ENCODE measurements around the gene TPSB2. TPM values are rescaled to one million over a fixed set of nuclear protein-coding genes. Genes with fewer than 3 reads are reported as not detected.
"Not testable (repeated sequence)": the region's sequence is repeated elsewhere in the genome, so short reads cannot be mapped to it uniquely, and the experiment has no call there.

TPSB2 gene
- total RNA-seq, 1 donor = not detected

GRCh38 chr16:1211451-1212268, 18.3 kb downstream of the TPSB2 start:
- Histone ChIP-seq H3K27me3 (ENCODE audit: insufficient read depth, low read length) (no peaks in the 10 kb centered on the region), H3K4me1 (ENCODE audit: insufficient read depth, low read length) (no peaks in the 10 kb centered on the region), H3K9me3 (ENCODE audit: low read depth, low read length) (no peaks in the 10 kb centered on the region), H3K4me3 (ENCODE audit: low read length) (no peak overlapping the region)

DNA sequence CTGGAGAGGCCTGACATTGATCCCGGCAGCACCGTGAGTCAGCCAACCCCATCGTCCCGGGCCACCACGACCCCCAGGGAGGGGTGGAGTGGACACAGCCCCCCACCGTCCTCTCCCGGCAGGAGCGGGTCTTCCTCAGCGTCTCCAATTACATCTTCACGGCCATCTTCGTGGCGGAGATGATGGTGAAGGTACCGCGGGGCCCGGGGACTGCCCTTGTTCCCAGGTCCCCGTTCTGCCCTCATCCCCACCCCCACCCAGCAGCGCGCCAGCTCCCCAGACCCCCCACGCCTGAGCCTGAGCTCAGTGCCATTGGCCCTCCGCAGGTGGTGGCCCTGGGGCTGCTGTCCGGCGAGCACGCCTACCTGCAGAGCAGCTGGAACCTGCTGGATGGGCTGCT, 19.5 kb downstream of the TPSB2 start:
- Histone ChIP-seq H3K27me3 (ENCODE audit: insufficient read depth, low read length) (no peaks in the 10 kb centered on the region), H3K4me1 (ENCODE audit: insufficient read depth, low read length) (no peaks in the 10 kb centered on the region), H3K4me3 (ENCODE audit: low read length) (no peak overlapping the region), H3K9me3 (ENCODE audit: low read depth, low read length) (no peaks in the 10 kb centered on the region)

DNA sequence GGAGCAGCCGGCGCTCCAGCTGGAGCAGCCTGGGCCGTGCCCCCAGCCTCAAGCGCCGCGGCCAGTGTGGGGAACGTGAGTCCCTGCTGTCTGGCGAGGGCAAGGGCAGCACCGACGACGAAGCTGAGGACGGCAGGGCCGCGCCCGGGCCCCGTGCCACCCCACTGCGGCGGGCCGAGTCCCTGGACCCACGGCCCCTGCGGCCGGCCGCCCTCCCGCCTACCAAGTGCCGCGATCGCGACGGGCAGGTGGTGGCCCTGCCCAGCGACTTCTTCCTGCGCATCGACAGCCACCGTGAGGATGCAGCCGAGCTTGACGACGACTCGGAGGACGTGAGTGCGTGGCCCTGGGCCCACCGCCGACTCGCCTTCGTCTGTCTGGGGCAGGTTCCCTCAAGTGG, 20.9 kb downstream of the TPSB2 start:
- H3K4me3 ChIP-seq (ENCODE audit: low read length) = no peak overlapping the region
- H3K27me3 ChIP-seq (ENCODE audit: insufficient read depth, low read length) = no peaks in the 10 kb centered on the region
- H3K4me1 ChIP-seq (ENCODE audit: insufficient read depth, low read length) = no peaks in the 10 kb centered on the region
- no peaks in the 10 kb centered on the region for H3K9me3 ChIP-seq (ENCODE audit: low read depth, low read length)

GRCh38 chr16:1208239-1208830, 21.6 kb downstream of the TPSB2 start:
- Histone ChIP-seq H3K4me3 (ENCODE audit: low read length) (no peak overlapping the region), H3K4me1 (ENCODE audit: insufficient read depth, low read length) (no peaks in the 10 kb centered on the region), H3K9me3 (ENCODE audit: low read depth, low read length) (no peaks in the 10 kb centered on the region), H3K27me3 (ENCODE audit: insufficient read depth, low read length) (no peaks in the 10 kb centered on the region)

DNA sequence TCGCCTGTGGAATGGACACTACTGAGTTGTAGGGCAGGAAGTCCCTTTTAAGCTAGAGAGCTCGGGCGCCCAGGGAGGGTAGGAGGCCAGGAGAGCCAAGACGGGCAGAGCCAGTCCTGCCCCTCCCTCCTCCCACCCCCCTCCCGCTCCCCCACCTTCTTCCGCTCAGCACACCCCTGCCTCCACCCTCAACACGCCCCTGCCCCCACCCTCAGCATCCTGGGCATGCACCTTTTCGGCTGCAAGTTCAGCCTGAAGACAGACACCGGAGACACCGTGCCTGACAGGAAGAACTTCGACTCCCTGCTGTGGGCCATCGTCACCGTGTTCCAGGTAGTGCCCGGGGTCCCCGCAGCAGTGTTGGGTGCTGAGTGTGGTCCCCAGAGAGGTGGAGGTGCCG, 23.2 kb downstream of the TPSB2 start:
- Histone ChIP-seq H3K4me3 (ENCODE audit: low read length) (no peak overlapping the region), H3K4me1 (ENCODE audit: insufficient read depth, low read length) (no peaks in the 10 kb centered on the region), H3K9me3 (ENCODE audit: low read depth, low read length) (no peaks in the 10 kb centered on the region), H3K27me3 (ENCODE audit: insufficient read depth, low read length) (no peaks in the 10 kb centered on the region)

GRCh38 chr16:1206326-1206725, 23.7 kb downstream of the TPSB2 start:
- Histone ChIP-seq H3K4me3 (ENCODE audit: low read length) (no peak overlapping the region), H3K4me1 (ENCODE audit: insufficient read depth, low read length) (no peaks in the 10 kb centered on the region), H3K9me3 (ENCODE audit: low read depth, low read length) (no peaks in the 10 kb centered on the region), H3K27me3 (ENCODE audit: insufficient read depth, low read length) (no peaks in the 10 kb centered on the region)

DNA sequence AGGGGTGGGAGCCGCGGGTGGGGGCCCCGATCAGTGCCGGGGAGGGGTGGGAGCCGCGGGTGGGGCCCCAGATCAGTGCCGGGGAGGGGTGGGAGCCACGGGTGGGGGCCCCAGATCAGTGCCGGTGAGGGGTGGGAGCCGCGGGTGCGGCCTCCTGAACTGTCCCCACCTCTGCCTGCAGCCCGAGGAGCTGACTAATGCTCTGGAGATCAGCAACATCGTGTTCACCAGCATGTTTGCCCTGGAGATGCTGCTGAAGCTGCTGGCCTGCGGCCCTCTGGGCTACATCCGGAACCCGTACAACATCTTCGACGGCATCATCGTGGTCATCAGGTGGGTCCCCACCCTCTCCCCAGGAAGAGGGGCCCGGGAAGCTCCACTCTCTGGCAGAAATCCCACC, 25.1 kb downstream of the TPSB2 start:
- Histone ChIP-seq H3K27me3 (ENCODE audit: insufficient read depth, low read length) (no peaks in the 10 kb centered on the region), H3K4me1 (ENCODE audit: insufficient read depth, low read length) (no peaks in the 10 kb centered on the region), H3K9me3 (ENCODE audit: low read depth, low read length) (no peaks in the 10 kb centered on the region), H3K4me3 (ENCODE audit: low read length) (no peak overlapping the region)

DNA sequence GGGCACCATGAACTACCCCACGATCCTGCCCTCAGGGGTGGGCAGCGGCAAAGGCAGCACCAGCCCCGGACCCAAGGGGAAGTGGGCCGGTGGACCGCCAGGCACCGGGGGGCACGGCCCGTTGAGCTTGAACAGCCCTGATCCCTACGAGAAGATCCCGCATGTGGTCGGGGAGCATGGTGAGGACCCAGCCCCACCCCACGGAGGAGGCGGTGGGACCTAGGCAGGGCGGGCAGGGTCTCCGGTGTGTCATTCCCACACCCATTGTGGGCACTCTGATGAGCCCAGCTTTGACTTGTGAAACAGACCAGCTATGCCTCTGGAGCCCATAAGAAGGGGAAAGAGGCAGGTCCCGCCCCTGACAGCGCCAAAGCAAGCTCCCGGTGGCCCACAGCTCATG, 27.7 kb downstream of the TPSB2 start:
- Histone ChIP-seq H3K4me1 (ENCODE audit: insufficient read depth, low read length) (no peaks in the 10 kb centered on the region), H3K4me3 (ENCODE audit: low read length) (no peak overlapping the region), H3K27me3 (ENCODE audit: insufficient read depth, low read length) (no peaks in the 10 kb centered on the region), H3K9me3 (ENCODE audit: low read depth, low read length) (no peaks in the 10 kb centered on the region)

DNA sequence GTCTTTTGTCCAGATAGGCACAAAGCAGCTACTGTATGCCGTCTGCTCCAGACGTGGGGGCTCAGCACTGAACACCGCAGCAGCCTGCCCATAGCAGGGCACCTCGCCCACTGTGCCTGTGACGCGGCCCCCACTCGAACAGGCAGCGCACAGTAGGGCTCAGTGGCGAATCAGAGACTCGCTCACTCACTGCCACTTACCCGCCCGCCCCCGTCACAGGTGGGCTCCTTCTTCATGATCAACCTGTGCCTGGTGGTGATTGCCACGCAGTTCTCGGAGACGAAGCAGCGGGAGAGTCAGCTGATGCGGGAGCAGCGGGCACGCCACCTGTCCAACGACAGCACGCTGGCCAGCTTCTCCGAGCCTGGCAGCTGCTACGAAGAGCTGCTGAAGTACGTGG, 28.5 kb downstream of the TPSB2 start:
- no peaks in the 10 kb centered on the region for H3K27me3 ChIP-seq (ENCODE audit: insufficient read depth, low read length)
- no peaks in the 10 kb centered on the region for H3K9me3 ChIP-seq (ENCODE audit: low read depth, low read length)
- no peaks in the 10 kb centered on the region for H3K4me1 ChIP-seq (ENCODE audit: insufficient read depth, low read length)
- no peak overlapping the region for H3K4me3 ChIP-seq (ENCODE audit: low read length)

DNA sequence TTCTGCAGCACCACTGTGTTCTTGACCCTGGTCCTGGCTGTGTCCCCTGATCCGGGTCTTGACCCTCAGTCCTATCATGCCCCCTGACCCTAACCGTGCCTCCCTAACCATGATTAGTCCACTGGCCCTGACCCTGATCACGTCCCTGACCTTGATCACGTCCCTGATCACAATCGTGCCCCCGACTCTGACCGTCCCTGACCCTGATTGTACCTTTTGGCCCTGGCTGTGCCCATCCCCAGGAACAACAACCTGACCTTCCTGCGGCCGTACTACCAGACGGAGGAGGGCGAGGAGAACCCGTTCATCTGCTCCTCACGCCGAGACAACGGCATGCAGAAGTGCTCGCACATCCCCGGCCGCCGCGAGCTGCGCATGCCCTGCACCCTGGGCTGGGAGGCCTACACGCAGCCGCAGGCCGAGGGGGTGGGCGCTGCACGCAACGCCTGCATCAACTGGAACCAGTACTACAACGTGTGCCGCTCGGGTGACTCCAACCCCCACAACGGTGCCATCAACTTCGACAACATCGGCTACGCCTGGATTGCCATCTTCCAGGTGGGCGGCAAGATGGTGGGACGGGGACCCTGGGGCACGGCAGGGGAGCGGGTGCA, 29.9 kb downstream of the TPSB2 start:
- Histone ChIP-seq H3K4me3 (ENCODE audit: low read length) (no peak overlapping the region), H3K9me3 (ENCODE audit: low read depth, low read length) (no peaks in the 10 kb centered on the region), H3K4me1 (ENCODE audit: insufficient read depth, low read length) (no peaks in the 10 kb centered on the region), H3K27me3 (ENCODE audit: insufficient read depth, low read length) (no peaks in the 10 kb centered on the region)

DNA sequence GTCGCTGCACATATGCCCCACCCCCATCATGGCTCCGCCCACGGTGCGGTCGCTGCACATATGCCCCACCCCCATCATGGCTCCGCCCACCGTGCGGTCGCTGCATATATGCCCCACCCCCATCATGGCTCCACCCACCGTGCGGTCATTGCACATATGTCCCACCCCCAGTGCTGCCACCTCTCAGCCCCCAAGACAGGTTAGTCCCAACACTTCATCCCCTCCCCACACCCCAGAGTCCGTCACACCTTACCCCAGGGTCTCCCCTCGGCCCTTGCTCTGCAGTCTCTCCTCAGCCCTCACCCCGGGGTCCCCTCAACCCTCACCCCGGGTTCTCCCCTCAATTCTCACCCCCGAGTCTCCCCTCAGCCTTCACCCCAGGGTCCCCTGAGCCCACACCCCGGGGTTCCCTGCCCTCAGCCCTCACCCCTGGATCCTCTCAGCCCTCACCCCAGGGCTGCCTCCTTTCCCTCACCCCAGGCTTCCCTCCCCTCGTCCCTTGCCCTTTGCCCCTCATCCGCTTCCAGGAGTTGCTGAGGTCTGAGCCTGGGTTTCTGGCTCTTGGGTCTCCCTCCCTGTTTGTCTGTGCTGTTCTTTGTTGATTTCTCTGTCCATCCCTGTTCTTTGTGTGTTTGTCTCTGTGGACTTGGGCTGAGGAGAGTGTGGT, 30.5 kb downstream of the TPSB2 start:
- Histone ChIP-seq H3K9me3 (ENCODE audit: low read depth, low read length) (no peaks in the 10 kb centered on the region), H3K4me3 (ENCODE audit: low read length) (no peak overlapping the region), H3K4me1 (ENCODE audit: insufficient read depth, low read length) (no peaks in the 10 kb centered on the region), H3K27me3 (ENCODE audit: insufficient read depth, low read length) (no peaks in the 10 kb centered on the region)

GRCh38 chr16:1198671-1199346, 31.2 kb downstream of the TPSB2 start:
- not testable (repeated sequence) for H3K9me3 ChIP-seq (ENCODE audit: low read depth, low read length); H3K4me1 ChIP-seq (ENCODE audit: insufficient read depth, low read length); H3K27me3 ChIP-seq (ENCODE audit: insufficient read depth, low read length); H3K4me3 ChIP-seq (ENCODE audit: low read length)

DNA sequence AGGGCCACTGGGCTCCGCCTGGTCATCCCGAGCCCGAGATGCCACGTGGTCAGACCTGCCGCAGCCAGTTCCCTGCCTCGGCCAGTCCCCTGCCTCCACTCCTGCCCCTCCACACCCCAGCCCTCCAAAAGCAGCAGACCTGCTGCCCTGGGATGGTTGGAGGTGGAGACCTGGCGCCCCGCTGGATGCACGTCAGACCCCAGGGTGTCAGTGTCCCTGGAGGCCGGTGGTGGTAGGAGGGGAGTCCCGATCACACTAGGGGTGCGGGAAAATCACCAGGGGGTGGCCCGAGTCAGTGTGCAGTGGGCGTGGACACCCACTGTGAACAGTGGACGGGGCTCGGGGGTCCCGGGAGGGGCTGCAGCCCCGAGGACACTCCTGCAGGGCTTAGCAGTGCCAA, 31.8 kb downstream of the TPSB2 start:
- Histone ChIP-seq H3K4me3 (ENCODE audit: low read length) (no peak overlapping the region), H3K9me3 (ENCODE audit: low read depth, low read length) (no peaks in the 10 kb centered on the region), H3K27me3 (ENCODE audit: insufficient read depth, low read length) (no peaks in the 10 kb centered on the region), H3K4me1 (ENCODE audit: insufficient read depth, low read length) (no peaks in the 10 kb centered on the region)

- H3K27me3 ChIP-seq (ENCODE audit: insufficient read depth, low read length) = no peaks in the 10 kb centered on the region
- no peaks in the 10 kb centered on the region for H3K9me3 ChIP-seq (ENCODE audit: low read depth, low read length)
- H3K4me1 ChIP-seq (ENCODE audit: insufficient read depth, low read length) = no peaks in the 10 kb centered on the region
- no peak overlapping the region for H3K4me3 ChIP-seq (ENCODE audit: low read length)
Observed at GRCh38 chr16:1197237-1197866, 32.6 kb downstream of the TPSB2 start.
